Esophagus muscularis mucosa (tissue), 4 donors: ENCODE measurements around the gene PPP1R27. TPM values are rescaled to one million over a fixed set of nuclear protein-coding genes. Genes with fewer than 3 reads are reported as not detected.

Experiments
- DNase-seq: peaks from one replicate; pipeline ENCODE4 v3.0.0-alpha.2; 2017; ENCODE audit errors: extremely low spot score
- H3K27ac ChIP-seq, 4 donors: fragments of 200-600 bp; sonication (generic); replicated peaks in 1 of 4; 1 replicate in 3 of 4; 2 replicates in 1 of 4; pipeline ENCODE4 v1.5.1; 2016 to 2019; ENCODE audit warnings: mild to moderate bottlenecking in 1 of 4
- H3K27me3 ChIP-seq, 4 donors: fragments of 200-600 bp; sonication (generic); one replicate each; pipeline versions ENCODE4 v1.5.1 to v1.6.0; 2016 to 2019
- H3K36me3 ChIP-seq, 4 donors: fragments of 200-600 bp; sonication (generic); one replicate each; pipeline ENCODE4 v1.5.1; 2016 to 2019
- H3K4me1 ChIP-seq, 4 donors: fragments of 200-600 bp; sonication (generic); one replicate each; pipeline ENCODE4 v1.5.1; 2016 to 2019
- H3K4me3 ChIP-seq, 4 donors: fragments of 200-600 bp; sonication (generic); 1 replicate in 2 of 4; 2 replicates in 2 of 4; pipeline ENCODE4 v1.5.1; 2016 to 2019; ENCODE audit warnings: mild to moderate bottlenecking in 4 of 4, moderate library complexity in 1 of 4
- H3K9me3 ChIP-seq, 4 donors: fragments of 200-600 bp; sonication (generic); 1 replicate in 3 of 4; 2 replicates in 1 of 4; pipeline ENCODE4 v1.5.1; 2016 to 2019
- EP300 ChIP-seq: sonication (generic); formaldehyde crosslinking; IDR thresholded peaks from one replicate; pipeline ENCODE4 v1.6.1; 2017; ENCODE audit warnings: antibody characterized with exemption
- POLR2A ChIP-seq: fragments of 450-650 bp; IDR thresholded peaks from one replicate; pipeline ENCODE4 v1.6.1; 2017; ENCODE audit warnings: antibody characterized with exemption, moderate library complexity, mild to moderate bottlenecking, low read depth
- POLR2AphosphoS5 ChIP-seq, 2 donors: sonication (generic); formaldehyde crosslinking; IDR thresholded peaks; one replicate each; pipeline ENCODE4 v1.6.1; 2017; ENCODE audit warnings: antibody characterized with exemption in 2 of 2
- WGBS: methylation state at CpG from one replicate; pipeline ENCODE4 v1.1.5; 2018; 5-methylcytosine and 5-hydroxymethylcytosine counted together
- intact Hi-C: fragments of 100-400 bp; cut with DNase I; formaldehyde crosslinking; loops from one replicate; pipeline ENCODE4 v1.15.1; 2023
- total RNA-seq, 4 donors: library from RNA; depleted of rRNA; stranded (reverse); fragments of >200 nt; gene quantifications; one replicate each; pipeline versions ENCODE4 v1.1.0 to v1.2.1, GENCODE V29; 2016
- TF ChIP-seq, protein P1 (sequence below), 3 experiments: fragments of 200-600 bp in 2 of 3; fragments of 450-650 bp in 1 of 3; sonication (generic) in 2 of 3; IDR thresholded peaks; one replicate each; pipeline ENCODE4 v1.5.1; 2017 to 2019; ENCODE audit warnings: antibody characterized with exemption in 3 of 3, mild to moderate bottlenecking in 2 of 3, moderate library complexity in 1 of 3

PPP1R27 gene
- total RNA-seq, 4 donors from 2014 or later: not detected

GRCh38 chr17:81839301-81839700 is 4.5 kb upstream of the PPP1R27 start:
- DNase-seq: no peak
- 77% methylated on average over 15 of the region's 15 CpGs for WGBS
- peaks cover 1 to 9% (median 7%) of the 10 kb centered on the region in 4 donors for H3K4me1 ChIP-seq
- intact Hi-C loops: no loop called here
- peaks cover 15 to 25% (median 21%) of the 10 kb centered on the region in 4 donors for H3K36me3 ChIP-seq
- no peaks in the 10 kb centered on the region for H3K9me3 ChIP-seq
- H3K27ac ChIP-seq: no peak overlapping the region
- TF ChIP-seq, protein P1, sequence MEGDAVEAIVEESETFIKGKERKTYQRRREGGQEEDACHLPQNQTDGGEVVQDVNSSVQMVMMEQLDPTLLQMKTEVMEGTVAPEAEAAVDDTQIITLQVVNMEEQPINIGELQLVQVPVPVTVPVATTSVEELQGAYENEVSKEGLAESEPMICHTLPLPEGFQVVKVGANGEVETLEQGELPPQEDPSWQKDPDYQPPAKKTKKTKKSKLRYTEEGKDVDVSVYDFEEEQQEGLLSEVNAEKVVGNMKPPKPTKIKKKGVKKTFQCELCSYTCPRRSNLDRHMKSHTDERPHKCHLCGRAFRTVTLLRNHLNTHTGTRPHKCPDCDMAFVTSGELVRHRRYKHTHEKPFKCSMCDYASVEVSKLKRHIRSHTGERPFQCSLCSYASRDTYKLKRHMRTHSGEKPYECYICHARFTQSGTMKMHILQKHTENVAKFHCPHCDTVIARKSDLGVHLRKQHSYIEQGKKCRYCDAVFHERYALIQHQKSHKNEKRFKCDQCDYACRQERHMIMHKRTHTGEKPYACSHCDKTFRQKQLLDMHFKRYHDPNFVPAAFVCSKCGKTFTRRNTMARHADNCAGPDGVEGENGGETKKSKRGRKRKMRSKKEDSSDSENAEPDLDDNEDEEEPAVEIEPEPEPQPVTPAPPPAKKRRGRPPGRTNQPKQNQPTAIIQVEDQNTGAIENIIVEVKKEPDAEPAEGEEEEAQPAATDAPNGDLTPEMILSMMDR (IDR thresholded peaks at IDR 0.05): no peak
- TF ChIP-seq POLR2AphosphoS5 (IDR thresholded peaks at IDR 0.05) (no peak), POLR2A (no peak), EP300 (no peak)
- H3K27me3 ChIP-seq: no peaks in the 10 kb centered on the region
- H3K4me3 ChIP-seq: no peak overlapping the region

- no peak for TF ChIP-seq POLR2A
- TF ChIP-seq POLR2AphosphoS5 (IDR thresholded peaks at IDR 0.05): no peak
- TF ChIP-seq, protein P1 (IDR thresholded peaks at IDR 0.05): no peak
- no peak for TF ChIP-seq EP300
- no peak for DNase-seq
- H3K4me3 ChIP-seq: no peak overlapping the region
- H3K27me3 ChIP-seq: no peaks in the 10 kb centered on the region
- H3K9me3 ChIP-seq: no peaks in the 10 kb centered on the region
- peaks cover 10 to 20% (median 16%) of the 10 kb centered on the region in 4 donors for H3K36me3 ChIP-seq
- 33% methylated on average over 17 of the region's 17 CpGs for WGBS
- H3K4me1 ChIP-seq: peaks cover 6 to 14% (median 12%) of the 10 kb centered on the region in 4 donors
- intact Hi-C loops: no loop called here
- H3K27ac ChIP-seq: no peak overlapping the region
These were observed 4.0 kb upstream of the PPP1R27 start for GRCh38 chr17:81838753-81839255.

- no peak for DNase-seq
- H3K27ac ChIP-seq: no peak overlapping the region
- H3K27me3 ChIP-seq: no peaks in the 10 kb centered on the region
- peaks cover 11 to 17% (median 16%) of the 10 kb centered on the region in 4 donors for H3K4me1 ChIP-seq
- intact Hi-C loops: no loop called here
- peaks cover 0 to 8% (median 5%) of the 10 kb centered on the region in 4 donors for H3K36me3 ChIP-seq
- H3K9me3 ChIP-seq: no peaks in the 10 kb centered on the region
- WGBS: 76% methylated on average over 9 of the region's 9 CpGs
- no peak for TF ChIP-seq POLR2A
- no peak overlapping the region for H3K4me3 ChIP-seq
These were observed 2.8 kb upstream of the PPP1R27 start for GRCh38 chr17:81837641-81838040.

DNA sequence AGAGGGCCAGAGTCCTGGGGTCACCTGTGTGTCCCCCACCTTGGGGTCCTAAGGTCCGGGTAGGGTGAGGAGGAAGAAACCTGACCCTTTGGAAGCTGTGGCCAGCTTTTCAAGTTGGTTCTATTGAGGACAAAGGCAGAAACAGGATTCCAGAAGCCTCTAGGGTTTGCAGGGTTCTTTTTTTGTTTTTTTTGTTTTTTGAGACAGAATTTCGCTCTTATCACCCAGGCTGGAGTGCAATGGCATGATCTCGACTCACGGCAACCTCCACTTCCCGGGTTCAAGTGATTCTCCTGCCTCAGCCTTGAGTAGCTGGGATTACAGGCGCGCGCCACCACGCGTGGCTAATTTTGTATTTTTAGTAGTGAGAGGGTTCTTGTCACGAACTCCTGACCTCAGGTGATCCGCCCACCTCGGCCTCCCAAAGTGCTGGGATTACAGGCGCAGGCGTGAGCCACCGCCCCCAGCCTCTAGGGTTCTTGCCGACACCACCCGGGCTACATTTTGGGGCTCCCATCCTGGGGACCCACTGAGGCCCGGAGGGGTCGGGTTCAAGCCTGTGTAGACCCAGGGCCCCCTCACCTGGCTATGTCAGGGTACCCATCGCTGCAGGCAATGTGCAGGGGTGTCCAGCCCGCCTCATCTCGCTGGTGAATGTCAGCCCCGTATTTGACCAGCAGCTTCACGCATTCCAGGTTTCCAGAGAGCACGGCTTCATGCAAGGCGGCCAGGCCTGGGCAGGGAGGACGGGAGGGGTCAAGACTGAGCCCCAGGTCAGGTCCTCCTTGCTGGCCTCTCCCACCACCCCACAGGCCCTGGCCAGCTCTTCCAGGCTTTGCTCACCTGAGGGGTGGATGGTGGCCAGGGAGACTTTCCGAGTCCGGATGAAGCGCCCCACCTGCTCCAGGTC is 674 bp downstream of the PPP1R27 start:
- Histone ChIP-seq H3K27me3 (no peaks in the 10 kb centered on the region), H3K4me3 (peak overlapping the region; percentile 83 to 98 (median 95)), H3K27ac (peak overlapping the region; percentile 82 to 96 (median 92)), H3K4me1 (peaks cover 23 to 51% (median 40%) of the 10 kb centered on the region in 4 donors), H3K9me3 (no peaks in the 10 kb centered on the region), H3K36me3 (peaks cover 0 to 7% (median 3%) of the 10 kb centered on the region in 4 donors)
- WGBS: 83% methylated on average over 26 of the region's 31 CpGs
- no peak for DNase-seq
- intact Hi-C loops: loop anchor here (5.0 kb wide), 1 partner anchor 38 kb away; the partner anchor contains the start of gene ARHGDIA
- TF ChIP-seq, protein P1 (IDR thresholded peaks at IDR 0.05): no peak
- peak; percentile 12 for TF ChIP-seq POLR2A
- no peak for TF ChIP-seq POLR2AphosphoS5 (IDR thresholded peaks at IDR 0.05)
